SW480 (cell line): ENCODE results near the gene NUBP2.
"Not testable (repeated sequence)": the region's sequence is repeated elsewhere in the genome, so short reads cannot be mapped to it uniquely, and the experiment has no call there.

ENCODE experiments used
- DNase-seq: peaks from one replicate; pipeline ENCODE4 v3.0.0-alpha.2; 2016; ENCODE audit warnings: low spot score

Gene NUBP2

DNA sequence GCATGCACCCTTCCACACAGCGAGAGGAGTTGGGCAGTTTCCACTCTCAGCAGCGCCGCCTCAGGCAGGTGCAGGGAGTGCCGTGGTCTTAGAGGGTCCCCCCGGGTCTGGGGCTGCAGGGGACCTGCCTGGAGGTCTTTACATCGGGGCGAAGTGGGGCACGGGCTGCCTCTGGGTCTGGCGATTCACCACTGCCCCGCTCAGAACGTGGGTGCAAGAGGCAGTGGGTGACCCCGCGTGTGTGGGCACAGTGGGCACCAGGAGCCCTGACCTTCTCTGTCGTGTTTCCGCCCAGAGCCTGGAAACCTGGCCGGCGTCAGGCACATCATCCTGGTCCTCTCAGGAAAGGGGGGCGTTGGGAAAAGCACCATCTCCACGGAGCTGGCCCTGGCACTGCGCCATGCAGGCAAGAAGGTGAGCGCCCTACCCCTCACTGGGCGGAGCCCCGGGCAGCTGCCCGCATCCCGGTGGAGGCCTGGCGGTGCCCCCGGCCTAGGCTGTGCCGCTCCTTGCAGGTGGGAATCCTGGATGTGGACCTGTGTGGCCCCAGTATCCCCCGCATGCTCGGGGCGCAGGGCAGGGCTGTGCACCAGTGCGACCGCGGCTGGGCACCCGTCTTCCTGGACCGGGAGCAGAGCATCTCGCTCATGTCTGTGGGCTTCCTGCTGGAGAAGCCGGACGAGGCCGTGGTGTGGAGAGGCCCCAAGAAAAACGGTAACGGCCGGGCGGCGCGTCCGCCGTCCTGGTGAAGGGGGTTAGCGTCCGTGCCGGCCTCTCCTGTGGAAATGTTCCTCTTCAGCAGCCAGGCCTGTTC is 3.7 kb downstream of the NUBP2 start:
- no peak for DNase-seq

DNA sequence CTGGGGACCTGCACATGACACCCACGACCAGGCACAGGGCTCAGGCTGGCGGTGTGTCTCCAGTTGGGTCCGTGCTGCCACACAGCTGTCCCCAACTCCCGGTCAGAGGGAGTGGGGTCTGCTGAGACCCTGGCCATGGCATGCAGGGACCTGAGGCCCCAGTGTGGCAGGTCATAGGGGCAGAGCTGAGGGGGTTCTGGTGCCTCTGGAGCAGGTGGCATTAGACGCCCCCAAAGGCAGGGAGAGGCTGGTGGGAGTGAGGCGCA is 4.2 kb downstream of the NUBP2 start:
- no peak for DNase-seq

DNA sequence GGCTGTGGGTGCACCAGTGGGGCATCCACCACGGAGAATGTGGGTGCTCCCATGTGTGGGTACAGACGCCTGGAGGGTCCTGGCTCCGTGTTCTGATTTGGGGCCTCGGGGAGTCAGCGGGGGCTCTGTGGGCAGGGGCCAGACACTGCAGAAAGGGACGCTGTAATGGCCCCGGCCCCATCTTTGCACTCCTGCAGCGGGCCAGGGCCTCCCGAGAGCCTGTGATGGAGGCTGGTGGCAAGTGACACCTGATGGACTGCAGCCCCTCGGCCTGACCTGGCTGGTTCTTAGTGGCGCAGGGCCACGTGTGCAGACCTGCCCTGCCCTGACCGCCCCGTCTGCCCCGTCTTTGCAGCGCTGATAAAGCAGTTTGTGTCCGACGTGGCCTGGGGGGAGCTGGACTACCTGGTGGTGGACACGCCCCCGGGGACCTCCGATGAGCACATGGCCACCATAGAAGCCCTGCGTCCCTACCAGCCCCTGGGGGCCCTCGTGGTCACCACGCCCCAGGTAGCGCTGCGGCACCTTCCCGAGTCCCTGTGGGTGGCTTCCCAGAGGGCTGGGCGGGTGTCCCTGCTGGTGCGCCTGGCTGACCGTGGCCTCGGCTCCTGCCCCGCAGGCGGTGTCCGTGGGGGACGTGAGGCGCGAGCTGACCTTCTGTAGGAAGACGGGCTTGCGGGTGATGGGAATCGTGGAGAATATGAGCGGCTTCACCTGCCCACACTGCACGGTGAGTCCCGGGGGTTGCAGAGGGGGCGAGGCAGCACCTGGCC is 4.7 kb downstream of the NUBP2 start:
- DNase-seq: no peak

DNA sequence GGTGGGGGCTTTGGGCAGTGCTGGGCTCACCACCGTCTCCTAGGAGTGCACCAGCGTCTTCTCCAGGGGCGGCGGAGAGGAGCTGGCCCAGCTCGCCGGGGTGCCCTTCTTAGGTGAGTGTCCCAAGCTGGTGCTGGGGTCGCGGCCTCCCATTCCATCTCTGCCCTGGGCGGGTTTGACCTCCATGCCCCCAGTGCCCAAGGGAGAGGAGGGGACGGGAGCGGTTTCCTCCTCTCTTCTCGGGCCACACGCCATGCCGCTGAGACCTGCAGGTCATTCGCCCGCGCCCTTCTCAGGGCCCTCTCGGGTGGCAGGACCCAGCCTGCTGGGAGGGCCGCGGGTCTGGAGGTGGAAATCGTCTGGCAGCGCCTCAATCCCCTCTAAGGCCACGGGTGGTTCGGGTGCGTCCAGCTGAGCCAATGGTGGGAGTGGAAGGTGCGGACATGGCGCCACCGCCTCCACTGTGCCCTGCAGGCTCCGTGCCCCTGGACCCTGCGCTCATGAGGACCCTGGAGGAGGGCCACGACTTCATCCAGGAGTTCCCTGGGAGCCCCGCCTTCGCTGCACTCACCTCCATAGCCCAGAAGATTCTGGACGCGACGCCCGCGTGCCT is 5.4 kb downstream of the NUBP2 start:
- DNase-seq: no peak

DNA sequence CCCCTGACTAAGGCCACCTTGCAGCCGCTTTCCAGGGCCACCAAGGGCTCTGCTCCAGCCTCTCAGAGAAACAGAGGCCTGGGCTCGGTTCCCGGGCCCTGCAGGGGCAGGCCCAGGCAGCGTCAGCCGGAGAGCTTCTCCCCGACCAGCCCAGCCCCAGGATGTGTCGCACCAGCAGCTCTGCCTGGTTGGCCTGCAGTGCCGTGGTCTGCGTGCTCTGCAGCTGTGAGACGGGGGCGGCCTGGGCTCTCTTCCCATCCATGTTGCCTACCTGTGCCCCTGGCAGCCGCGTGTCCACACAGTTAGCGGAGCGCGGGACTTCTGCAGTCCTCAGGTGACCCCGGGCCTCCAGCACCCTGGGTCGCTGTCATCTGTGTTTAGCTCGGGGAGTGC is 5.9 kb downstream of the NUBP2 start:
- no peak for DNase-seq

DNA sequence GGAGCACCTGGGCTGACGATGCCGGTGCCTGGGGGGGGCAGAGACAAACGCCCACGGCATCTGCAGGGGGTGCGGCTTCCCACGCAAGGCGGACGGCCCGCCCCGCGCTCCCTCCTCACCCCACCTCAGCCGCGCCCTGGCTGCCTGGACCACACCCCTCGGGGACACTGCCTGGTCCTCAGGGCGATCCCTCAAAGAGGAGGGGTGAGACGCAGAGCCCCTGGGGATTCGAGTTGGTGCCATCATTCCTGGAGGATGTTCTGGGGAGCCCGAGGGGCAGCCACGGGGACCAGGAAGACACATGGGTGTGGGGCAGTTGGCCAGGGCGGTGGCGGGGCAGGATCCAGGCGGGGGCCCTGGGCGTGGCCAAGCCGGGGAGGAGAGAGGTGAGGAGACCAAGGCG is 6.9 kb downstream of the NUBP2 start:
- no peak for DNase-seq

DNA sequence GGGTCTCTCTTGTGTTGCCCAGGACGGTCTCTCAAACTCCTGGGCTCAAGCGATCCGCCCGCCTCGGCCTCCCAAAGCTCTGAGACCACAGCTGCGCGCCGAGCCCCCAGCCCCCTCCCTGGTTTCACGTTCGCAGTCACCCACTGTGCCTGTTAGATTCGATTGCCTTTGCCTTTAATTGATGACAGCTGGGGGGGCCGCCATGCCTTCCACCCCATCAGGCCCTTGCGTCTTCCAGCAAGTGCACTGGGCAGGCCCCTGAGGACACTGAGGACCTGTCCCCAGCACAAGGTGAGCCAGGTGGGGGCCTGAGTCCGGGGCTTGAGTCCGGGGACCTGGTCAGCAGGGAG is 7.5 kb downstream of the NUBP2 start:
- DNase-seq: no peak

DNA sequence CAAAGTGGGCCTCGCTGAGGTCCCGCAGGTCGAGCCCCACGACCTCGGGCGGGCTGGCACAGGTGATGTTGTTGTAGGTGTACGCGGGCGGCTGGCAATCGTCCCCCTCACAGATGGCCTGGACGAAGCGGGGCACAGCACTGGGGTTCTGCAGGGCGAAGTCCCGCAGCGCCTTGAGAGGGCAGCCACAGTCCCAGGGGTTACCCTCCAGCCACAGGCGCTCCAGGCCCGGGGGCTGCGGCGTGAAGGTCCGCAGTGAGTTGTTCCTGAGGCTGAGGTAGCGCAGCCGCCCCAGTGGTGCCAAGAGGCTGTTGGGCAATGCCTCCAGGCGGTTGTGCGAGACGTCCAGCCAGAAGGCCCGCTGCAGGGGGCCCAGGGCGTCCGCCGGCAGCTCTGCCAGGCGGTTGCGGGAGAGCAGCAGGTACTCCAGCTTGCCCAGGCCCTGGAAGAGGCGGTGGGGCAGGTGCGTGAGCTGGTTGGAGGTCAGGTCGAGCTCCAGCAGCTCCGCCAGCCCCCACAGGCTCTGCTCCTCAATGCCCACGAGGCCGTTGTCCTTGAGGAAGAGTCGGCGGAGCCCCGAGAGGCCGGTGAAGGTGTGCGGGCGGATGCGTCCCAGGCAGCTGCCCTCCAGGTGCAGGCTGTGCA is 8.0 kb downstream of the NUBP2 start:
- DNase-seq: no peak

DNA sequence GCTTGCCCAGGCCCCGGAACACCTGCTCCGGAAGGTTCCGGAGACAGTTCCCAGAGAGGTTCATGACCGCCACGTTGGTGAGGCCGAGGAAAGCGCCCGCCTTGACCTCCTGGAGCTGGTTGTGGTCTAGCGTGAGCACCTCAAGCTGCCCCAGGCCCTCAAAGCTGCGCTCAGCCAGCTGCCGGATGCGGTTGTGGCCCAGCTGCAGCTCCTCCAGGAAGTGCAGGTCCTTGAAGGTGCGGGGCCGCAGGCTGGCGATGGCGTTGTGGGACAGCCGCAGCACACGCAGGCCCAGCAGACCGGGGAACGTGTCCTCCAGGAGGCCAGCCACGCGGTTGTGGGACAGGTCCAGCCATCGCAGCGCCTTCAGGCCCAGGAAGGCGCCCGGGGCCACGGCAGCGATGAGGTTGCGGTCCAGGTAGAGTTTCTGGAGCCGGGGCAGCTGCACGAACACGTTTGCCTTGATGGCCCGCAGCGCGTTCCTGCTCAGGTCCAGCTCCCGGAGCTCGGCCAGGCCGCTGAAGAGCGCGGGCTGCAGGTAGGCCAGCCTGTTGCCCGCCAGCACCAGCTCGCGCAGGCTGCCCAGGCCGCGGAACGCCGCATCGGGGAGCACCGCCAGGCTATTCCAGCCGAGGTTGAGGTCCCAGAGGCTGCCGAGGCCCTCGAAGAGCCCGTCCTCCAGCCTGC is 8.6 kb downstream of the NUBP2 start:
- no peak for DNase-seq

DNA sequence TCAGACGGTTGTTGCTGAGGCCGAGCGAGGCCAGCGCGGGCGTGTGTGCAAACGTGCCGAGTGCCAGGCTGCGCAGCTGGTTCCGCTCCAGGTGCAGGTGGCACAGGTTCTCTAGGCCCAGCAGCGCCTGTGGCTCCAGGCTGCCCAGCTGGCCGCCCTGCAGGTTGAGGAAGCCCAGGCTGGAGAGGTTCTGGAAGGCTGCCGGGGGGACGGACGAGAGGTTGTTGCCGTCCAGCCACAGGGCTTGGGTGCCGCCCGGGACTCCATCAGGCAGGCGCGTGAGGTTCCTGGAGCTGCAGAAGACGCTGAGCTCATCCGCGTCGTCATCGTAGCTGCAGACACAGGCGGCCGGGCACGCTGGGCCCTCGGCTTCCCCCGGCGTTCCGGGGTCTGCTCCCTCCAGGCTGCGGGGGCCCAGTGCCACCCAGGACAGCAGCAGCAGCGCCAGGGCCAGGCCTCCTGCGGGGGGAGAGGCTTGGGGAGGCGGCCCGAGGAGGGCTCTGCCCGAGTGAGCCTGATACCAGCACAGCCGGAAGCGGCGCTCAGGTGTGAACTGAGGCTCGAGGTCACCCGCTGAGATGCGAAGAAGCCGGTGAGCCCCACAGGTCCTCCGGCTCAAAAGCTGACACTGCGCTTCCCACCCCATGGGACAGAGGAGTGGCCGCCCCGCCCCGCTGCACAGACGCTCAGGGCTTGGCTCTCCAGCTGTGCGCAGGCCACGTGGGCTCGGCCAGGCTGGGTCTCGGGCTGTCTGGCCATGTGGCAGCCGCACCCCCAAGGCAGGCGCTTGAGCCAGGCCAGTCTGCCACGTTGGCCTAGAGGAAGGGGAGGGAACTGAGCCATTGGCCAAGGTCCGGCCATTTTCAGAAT is 9.4 kb downstream of the NUBP2 start:
- DNase-seq: no peak

DNA sequence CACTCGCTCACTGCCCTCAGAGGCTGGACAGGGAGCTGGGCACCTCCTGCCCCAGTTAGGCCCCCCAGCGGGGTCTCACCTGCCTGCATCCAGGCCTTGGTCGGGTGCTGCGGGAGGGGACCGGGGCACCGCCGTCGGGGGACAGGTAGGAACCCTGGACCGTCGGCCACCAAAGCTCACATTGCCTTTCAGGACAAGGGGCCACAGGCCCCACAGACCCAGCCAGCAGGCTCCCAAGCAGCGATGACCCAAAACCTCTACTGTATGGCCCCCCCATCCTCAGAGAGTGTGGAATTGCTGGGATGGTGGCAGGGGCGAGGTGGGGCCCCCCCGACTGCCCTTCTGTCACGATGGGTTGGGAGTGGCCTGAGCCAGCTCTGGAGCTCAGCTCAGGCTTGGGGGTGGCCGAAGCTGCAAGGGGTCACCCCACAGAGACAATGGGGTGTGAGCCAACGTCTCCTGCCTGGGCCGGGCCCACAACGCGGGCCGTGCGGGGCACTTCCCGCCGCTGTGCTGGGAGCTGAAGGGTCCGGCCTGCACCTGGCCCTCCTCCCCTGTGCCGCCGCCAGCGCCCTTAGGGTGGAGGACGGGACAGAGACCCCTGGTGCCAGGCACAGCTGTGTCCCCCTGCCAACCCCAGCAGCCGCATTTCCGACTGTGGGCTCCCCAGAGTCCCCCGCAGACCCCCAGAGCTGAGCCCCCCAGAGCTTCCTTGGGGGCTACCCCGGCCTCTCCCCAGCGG is 10.2 kb downstream of the NUBP2 start:
- DNase-seq: no peak

DNA sequence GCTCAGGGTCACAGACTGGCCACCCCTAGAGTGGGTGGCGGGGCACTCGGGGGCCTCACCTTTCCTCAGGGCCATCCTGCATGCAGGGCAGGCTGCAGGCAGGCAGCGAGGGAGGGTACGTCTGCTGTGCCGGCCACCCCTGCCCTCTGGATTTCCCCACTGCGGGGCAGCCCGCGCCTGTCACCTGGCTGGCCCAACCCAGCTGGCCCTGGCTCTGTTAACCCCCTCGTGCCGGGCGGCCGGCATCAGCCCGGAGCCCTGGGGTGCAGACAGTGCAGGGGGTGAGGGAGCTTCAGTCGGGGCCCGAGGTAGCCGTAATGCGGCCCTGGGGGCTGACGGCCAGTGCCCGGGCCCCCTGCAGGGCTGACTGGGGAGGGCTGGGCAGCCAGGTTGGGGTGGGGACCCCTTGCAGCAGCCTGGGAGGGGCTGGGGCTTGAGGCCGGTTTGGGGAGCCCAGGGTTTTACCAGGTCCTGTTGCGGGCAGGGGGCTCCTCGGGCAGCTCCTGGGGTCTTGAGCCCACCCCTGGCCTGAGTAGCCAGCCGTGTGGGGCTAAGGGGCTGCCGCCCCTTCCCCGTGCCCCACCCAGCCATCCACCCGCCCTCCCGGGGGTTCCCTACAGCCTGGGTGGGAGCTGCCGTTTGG is 10.9 kb downstream of the NUBP2 start, which contains the start of gene IGFALS:
Gene IGFALS (minus strand): TSS at position 128 of the 643 bp plus-strand sequence. CDS start 53 bp downstream, at position 75.
- DNase-seq: no peak

DNA sequence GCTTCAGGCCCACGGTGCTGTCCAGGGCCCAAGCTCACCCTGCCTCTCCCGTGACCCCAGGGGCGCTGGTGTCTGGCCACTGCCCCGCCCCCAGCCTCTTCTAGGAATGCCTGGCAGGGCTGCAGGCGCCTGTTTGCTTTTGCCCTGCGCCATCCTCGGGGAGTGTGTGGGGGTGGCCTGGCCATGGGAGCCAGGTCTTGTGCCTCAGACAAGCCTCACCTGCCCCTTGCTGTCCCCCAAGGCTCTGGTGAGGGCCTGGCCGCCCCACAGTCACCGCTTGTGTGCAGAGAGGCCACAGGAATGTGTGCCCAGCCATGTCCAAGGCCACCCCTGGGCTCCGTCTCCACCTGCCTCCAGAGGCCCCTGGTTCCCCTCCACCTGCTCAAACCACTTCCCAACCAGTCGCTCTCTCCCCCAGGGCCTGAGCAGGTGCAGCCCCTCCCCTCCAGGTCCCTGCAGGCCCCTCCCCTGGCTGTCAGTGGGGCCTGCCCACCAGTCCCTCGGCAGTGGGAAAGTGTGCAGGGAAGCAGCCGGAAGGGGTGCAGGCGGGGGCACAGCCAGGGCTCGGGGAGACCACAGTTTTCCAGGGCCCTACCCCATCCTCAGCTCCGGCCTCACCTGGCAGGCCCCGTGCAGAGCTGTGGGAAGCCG is 11.6 kb downstream of the NUBP2 start:
- no peak for DNase-seq

DNA sequence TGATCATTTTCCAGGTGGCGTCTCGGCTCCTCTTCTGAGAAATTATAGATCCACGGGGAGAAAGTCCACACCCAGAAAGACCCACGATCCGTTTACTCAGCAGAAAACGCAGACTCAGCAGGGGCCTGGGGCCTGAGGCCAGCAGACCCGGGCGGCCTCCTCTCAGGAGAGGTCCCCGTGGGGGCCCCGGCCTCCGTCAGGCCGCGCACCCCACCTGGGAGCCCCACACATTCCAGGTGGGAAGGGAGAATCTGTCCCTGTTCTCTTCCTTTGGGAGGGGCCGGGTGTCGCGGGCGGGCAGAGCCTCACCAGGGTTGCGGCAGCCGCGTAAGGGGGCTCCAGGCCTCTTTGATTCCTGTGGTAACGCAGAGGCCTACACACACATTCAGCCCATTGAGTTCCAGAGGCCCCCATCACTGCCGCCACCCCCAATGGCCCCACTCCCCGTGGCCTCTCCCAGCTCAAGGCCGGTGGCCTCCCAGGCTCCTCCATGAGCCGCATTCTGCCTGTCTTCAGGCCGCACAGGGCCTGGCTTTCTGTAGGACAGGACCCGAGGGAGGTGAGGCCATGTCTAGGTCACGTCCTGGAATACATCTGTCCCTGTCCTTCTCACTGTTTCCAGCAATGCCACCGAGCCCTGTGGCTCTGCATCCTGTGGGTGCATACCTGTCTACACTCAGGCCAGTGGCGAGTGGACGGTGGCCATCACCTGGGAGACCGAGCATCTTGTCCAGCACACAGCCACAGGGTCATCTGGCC is 12.3 kb downstream of the NUBP2 start:
- DNase-seq: no peak

DNA sequence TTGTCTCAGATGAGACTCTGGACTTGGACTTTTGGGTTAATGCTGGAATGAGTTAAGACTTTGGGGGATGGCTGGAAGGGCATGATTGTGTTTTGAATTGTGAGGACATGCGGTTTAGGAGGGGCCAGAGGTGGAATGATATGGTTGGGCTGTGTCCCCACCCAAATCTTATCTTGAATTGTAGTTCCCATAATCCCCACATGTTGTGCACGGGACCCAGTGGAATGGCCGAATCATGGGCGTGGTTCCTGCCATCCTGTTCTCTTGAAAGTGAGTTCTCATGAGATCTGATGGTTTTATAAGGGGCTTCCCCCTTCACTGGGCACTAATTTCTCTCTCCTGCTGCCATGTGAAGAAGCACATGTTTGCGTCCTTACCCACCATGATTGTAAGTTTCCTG is 16.5 kb downstream of the NUBP2 start:
- not testable (repeated sequence) for DNase-seq

DNA sequence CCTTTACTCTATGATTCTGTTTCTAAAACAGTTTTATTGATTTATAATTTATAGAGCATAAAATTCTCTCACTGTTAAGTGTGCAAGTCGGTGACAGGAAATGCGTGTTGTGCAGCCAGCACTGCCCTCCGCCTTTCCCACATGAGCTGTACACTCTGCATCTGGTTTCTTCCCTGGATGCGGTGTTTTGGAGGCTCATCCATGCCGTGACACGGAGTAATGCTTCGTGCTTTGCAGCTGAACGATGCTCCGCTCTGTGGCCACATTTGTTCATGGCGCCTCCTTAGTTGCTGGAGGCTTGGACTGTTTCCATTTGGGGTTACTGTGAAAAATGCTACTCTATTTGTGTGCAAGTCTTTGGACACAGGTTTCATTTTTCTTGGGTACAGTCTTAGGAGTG is 17.9 kb downstream of the NUBP2 start:
- no peak for DNase-seq

DNA sequence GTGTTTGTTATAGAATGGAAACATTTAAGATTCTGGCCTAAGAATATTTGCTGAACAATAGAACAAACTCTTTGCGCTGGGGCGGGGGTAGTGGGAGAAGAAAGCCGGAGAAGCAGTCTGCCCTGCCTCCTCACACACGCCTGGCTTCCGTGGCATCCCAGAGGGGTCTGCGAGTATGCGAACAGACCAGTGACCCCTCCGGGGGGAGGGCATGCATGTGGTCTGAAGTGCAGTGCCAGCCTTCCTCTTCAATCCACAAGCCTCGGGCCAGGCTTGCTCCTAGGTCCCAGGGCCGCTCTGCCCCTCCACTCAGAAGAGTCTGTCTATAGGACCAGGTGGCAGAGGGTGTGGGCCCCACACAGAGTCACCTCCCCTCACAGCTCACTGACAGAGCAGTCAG is 24.9 kb downstream of the NUBP2 start:
- no peak for DNase-seq

DNA sequence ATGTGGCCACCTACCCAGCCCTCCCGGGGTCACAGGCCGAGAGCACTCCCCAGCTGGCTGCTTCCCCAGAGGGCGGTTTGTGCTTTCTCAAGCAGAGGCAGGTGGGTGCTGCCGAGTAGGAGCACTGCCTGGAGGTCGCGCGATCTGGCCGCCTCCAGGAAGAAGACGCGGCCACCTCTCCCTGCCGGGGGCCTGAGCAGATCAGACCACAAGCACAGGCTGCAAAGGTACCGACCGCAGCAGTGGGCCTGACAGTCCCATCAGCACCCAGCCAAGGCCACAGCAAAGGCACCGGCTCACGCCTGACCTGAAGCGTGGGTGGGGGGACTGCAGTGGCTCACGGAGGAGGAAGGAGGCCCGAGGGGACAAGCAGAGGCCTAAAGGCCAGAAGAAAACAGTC is 25.9 kb downstream of the NUBP2 start:
- no peak for DNase-seq

DNA sequence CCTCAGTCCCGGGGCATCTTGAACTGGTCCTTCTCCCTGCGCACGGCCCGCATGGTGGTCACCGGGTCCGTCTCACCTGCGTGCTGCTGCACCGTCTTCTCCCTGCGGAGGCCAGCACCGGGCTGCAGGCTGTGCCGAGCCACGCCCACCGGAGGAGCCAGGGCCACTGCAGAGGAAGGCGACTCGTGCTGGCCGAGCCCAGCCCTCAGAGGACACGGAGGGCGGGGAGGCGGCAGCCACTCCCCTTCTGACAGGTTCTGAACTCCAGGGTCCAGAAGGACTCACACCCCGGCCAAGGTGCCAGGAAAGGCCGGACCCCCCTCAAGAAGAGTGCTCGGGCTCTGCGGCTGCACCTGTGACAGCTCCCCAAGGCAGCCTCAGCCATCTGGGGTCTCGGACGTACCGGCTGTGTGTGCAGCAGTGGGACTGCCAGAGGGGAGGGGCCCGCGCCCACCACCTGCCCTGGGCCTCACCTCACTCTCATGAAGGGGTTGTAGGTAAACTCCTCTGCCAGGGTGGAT is 26.6 kb downstream of the NUBP2 start:
- DNase-seq: no peak
